Measurements from ENCODE around the gene CADM4. TPM values are rescaled to one million over a fixed set of nuclear protein-coding genes. Genes with fewer than 3 reads are reported as not detected.

The CADM4 gene
- total and polyA plus RNA-seq, 10 of the 15 experiments (the other 5 are each of a cell fraction or from before 2014, with no cell fraction given), result 0.04 to 0.12 (median 0.08) TPM; not detected in 5

GRCh38 chr19:43619262-43620060 lies 20.2 kb downstream of the CADM4 start, which contains the start of gene ZNF428 (continued):
- TF ChIP-seq SP1 (IDR thresholded peaks at IDR 0.05; ENCODE audit: low read depth, low read length) (no peak), TCF12 (IDR thresholded peaks at IDR 0.05; ENCODE audit: low read depth, low read length) (no peak), IRF3 (IDR thresholded peaks at IDR 0.05) (no peak), SMC3 (IDR thresholded peaks at IDR 0.05; ENCODE audit: borderline replicate concordance, low read length) (no peak), POLR2AphosphoS5 (IDR thresholded peaks at IDR 0.05; ENCODE audit: low read length) (peak; percentile 70), RB1 (IDR thresholded peaks at IDR 0.05; ENCODE audit: borderline replicate concordance) (0 out of 2 replicates have a peak, but pooled peaks have one; percentile 62), RELA (IDR thresholded peaks at IDR 0.05; ENCODE audit: borderline replicate concordance, partially characterized antibody) (peak; percentile 34), KLF5 (IDR thresholded peaks at IDR 0.05; ENCODE audit: partially characterized antibody) (peak; percentile 87), RAD21 (IDR thresholded peaks at IDR 0.05; ENCODE audit: insufficient read depth, low read depth, low read length) (no peak), PAX5 (IDR thresholded peaks at IDR 0.05; ENCODE audit: borderline replicate concordance, low read depth, low read length) (peak; percentile 40), STAT1 (conservative IDR thresholded peaks at IDR 0.05) (peak; percentile 81; the same call in 1 of the 2 replicates), ATF7 (IDR thresholded peaks at IDR 0.05; ENCODE audit: low read depth) (peak; percentile 12; the same call in 1 of the 2 replicates), USF1 (IDR thresholded peaks at IDR 0.05; ENCODE audit: borderline replicate concordance, extremely low read length, insufficient read depth, low read depth, low read length) (no peak), BACH1 (IDR thresholded peaks at IDR 0.05; ENCODE audit: borderline replicate concordance) (0 out of 2 replicates have a peak, but pooled peaks have one; percentile 43), IRF5 (IDR thresholded peaks at IDR 0.05; ENCODE audit: borderline replicate concordance) (no peak), ZNF274 (IDR thresholded peaks at IDR 0.05; ENCODE audit: insufficient read depth, insufficient read length) (no peak), TCF3 (IDR thresholded peaks at IDR 0.05; ENCODE audit: borderline replicate concordance, insufficient read depth, low read depth, low read length) (0 out of 2 replicates have a peak, but pooled peaks have one; percentile 33), ZNF207 (IDR thresholded peaks at IDR 0.05; ENCODE audit: borderline replicate concordance) (peak; percentile 80), MAX (IDR thresholded peaks at IDR 0.05; ENCODE audit: low read depth, low read length) (peak; percentile 48; the same call in 1 of the 2 replicates), SMAD1 (IDR thresholded peaks at IDR 0.05; ENCODE audit: low read depth, partially characterized antibody) (peak; percentile 18), BHLHE40 (IDR thresholded peaks at IDR 0.05; ENCODE audit: borderline replicate concordance in 1 of 2, low read depth in 2 of 2, low read length in 1 of 2) (peak; percentile 31 to 78; a peak in 3 of 4 replicates)
- TF ChIP-seq, protein P1, sequence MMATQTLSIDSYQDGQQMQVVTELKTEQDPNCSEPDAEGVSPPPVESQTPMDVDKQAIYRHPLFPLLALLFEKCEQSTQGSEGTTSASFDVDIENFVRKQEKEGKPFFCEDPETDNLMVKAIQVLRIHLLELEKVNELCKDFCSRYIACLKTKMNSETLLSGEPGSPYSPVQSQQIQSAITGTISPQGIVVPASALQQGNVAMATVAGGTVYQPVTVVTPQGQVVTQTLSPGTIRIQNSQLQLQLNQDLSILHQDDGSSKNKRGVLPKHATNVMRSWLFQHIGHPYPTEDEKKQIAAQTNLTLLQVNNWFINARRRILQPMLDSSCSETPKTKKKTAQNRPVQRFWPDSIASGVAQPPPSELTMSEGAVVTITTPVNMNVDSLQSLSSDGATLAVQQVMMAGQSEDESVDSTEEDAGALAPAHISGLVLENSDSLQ (IDR thresholded peaks at IDR 0.05), result peak; percentile 29; the same call in 1 of the 2 replicates
- TF ChIP-seq, protein P2, sequence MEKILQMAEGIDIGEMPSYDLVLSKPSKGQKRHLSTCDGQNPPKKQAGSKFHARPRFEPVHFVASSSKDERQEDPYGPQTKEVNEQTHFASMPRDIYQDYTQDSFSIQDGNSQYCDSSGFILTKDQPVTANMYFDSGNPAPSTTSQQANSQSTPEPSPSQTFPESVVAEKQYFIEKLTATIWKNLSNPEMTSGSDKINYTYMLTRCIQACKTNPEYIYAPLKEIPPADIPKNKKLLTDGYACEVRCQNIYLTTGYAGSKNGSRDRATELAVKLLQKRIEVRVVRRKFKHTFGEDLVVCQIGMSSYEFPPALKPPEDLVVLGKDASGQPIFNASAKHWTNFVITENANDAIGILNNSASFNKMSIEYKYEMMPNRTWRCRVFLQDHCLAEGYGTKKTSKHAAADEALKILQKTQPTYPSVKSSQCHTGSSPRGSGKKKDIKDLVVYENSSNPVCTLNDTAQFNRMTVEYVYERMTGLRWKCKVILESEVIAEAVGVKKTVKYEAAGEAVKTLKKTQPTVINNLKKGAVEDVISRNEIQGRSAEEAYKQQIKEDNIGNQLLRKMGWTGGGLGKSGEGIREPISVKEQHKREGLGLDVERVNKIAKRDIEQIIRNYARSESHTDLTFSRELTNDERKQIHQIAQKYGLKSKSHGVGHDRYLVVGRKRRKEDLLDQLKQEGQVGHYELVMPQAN (conservative IDR thresholded peaks at IDR 0.05), result peak; percentile 58
